ENCODE results near the gene SUPT20HL1. TPM values are rescaled to one million over a fixed set of nuclear protein-coding genes. Genes with fewer than 3 reads are reported as not detected.

The SUPT20HL1 gene
- total and polyA plus RNA-seq, 2 experiments from 2014 or later, result not detected

- H3K27ac Mint-ChIP-seq, result peak overlapping the region; percentile 7; the same call in 1 of the 2 replicates
- Histone ChIP-seq H2AFZ (no peak overlapping the region), H3K27ac (ENCODE audit: low read depth) (peak overlapping the region; percentile 87), H3K9me2 (ENCODE audit: insufficient read depth) (no peaks in the 10 kb centered on the region), H3K4me3 (peak overlapping the region; percentile 11; the same call in 1 of the 2 replicates), H3K4me2 (peak overlapping the region; percentile 61), H3K79me2 (replicated peaks; ENCODE audit: insufficient read depth) (no peaks in the 10 kb centered on the region), H3F3A (replicated peaks; ENCODE audit: low read depth) (0 out of 2 replicates have a peak, but pooled peaks cover 3% of the 10 kb centered on the region), H3K36me3 (ENCODE audit: insufficient read depth) (no peaks in the 10 kb centered on the region), H4K20me1 (replicated peaks; ENCODE audit: insufficient read depth) (no peaks in the 10 kb centered on the region), H3K27me3 (ENCODE audit: insufficient read depth) (peaks cover 11% of the 10 kb centered on the region), H3K4me1 (ENCODE audit: insufficient read depth) (peaks cover 66% of the 10 kb centered on the region)
- TF ChIP-seq ZNF462 (CRISPR knock-in tag; IDR thresholded peaks at IDR 0.05), result peak; percentile 40; the same call in 1 of the 2 replicates
- TF ChIP-seq NANOG (IDR thresholded peaks at IDR 0.05; ENCODE audit: borderline replicate concordance), result peak; percentile 83
- no peak for TF ChIP-seq STAT1 (IDR thresholded peaks at IDR 0.05; ENCODE audit: unreplicated experiment)
- no peak for TF ChIP-seq EZH2 (IDR thresholded peaks at IDR 0.05; ENCODE audit: low read depth, unreplicated experiment)
- TF ChIP-seq CTCF (conservative IDR thresholded peaks at IDR 0.05; ENCODE audit: low read depth in 2 of 2), result no peak
- no peak for TF ChIP-seq ZNF331 (CRISPR knock-in tag; IDR thresholded peaks at IDR 0.05; ENCODE audit: low read depth)
- no peak for TF ChIP-seq ETS1 (IDR thresholded peaks at IDR 0.05)
- no peak for TF ChIP-seq JUNB (IDR thresholded peaks at IDR 0.05; ENCODE audit: unreplicated experiment)
- TF ChIP-seq ZNF114 (CRISPR knock-in tag; IDR thresholded peaks at IDR 0.05), result no peak
- peak overlapping the region; percentile 19; the same call in 1 of the 3 replicates for H3K4me3 Mint-ChIP-seq
- H3K4me1 Mint-ChIP-seq, result peaks cover 49% of the 10 kb centered on the region
- H3K36me3 Mint-ChIP-seq (ENCODE audit: low read depth), result no peaks in the 10 kb centered on the region
- peaks cover 3% of the 10 kb centered on the region; the same call in 1 of the 3 replicates for H3K9me3 Mint-ChIP-seq
- H3K27me3 Mint-ChIP-seq (ENCODE audit: insufficient read depth, low read depth, poor library complexity), result peaks cover 11% of the 10 kb centered on the region
- DNase-seq (ENCODE audit: low spot score), result peak; percentile 53
- ATAC-seq, result peak; percentile 52
Measured at GRCh38 chrX:24377911-24378468, 17.6 kb downstream of the SUPT20HL1 start.

Measured in GM23338 (cell line).